Stomach (tissue), 9 donors: ENCODE data around the gene MYBBP1A. TPM values are rescaled to one million over a fixed set of nuclear protein-coding genes. Genes with fewer than 3 reads are reported as not detected.

Experiments used
- DNase-seq, 2 donors: peaks; one replicate each; pipeline versions ENCODE4 v3.0.0 to v3.0.0-alpha.2; 2013 to 2019
- H3K27ac ChIP-seq, 5 donors: fragments of 200-600 bp in 4 of 5; sonication (generic) in 4 of 5; one replicate each; pipeline ENCODE4 v1.5.1; 2013 to 2019; ENCODE audit warnings: mild to moderate bottlenecking in 1 of 5, moderate library complexity in 1 of 5
- H3K27me3 ChIP-seq, 3 donors: fragments of 200-600 bp; sonication (generic); one replicate each; pipeline ENCODE4 v1.5.1; 2017 to 2019; ENCODE audit warnings: mixed run types in 1 of 3
- H3K36me3 ChIP-seq, 4 donors: fragments of 200-600 bp; sonication (generic); 1 replicate in 3 of 4; 2 replicates in 1 of 4; pipeline ENCODE4 v1.5.1; 2016 to 2019
- H3K4me1 ChIP-seq, 4 donors: fragments of 200-600 bp; sonication (generic); one replicate each; pipeline ENCODE4 v1.5.1; 2016 to 2019
- H3K4me3 ChIP-seq, 4 donors: fragments of 200-600 bp; sonication (generic) in 3 of 4; one replicate each; pipeline ENCODE4 v1.5.1; 2016 to 2019; ENCODE audit warnings: mild to moderate bottlenecking in 1 of 4
- H3K9me3 ChIP-seq, 4 donors: fragments of 200-600 bp; sonication (generic); one replicate each; pipeline ENCODE4 v1.5.1; 2016 to 2019
- EP300 ChIP-seq: sonication (generic); formaldehyde crosslinking; IDR thresholded peaks from one replicate; pipeline ENCODE4 v1.6.1; 2017; ENCODE audit warnings: antibody characterized with exemption
- POLR2A ChIP-seq, 4 donors: fragments of 450-650 bp; IDR thresholded peaks; one replicate each; pipeline ENCODE4 v1.6.1; 2016; ENCODE audit warnings: antibody characterized with exemption in 4 of 4, control low read depth in 2 of 4, mild to moderate bottlenecking in 1 of 4, moderate library complexity in 1 of 4
- POLR2AphosphoS5 ChIP-seq, 3 donors: sonication (generic); formaldehyde crosslinking; IDR thresholded peaks; one replicate each; pipeline ENCODE4 v1.6.1; 2016; ENCODE audit warnings: antibody characterized with exemption in 3 of 3
- WGBS, 5 donors: extraction: QIAGEN DNeasy Blood & Tissue Kit in 3 of 5; methylation state at CpG; one replicate each; pipeline versions ENCODE4 v1.1.5 to v1.1.7; 2013 to 2018; 5-methylcytosine and 5-hydroxymethylcytosine counted together
- intact Hi-C: fragments of 100-400 bp; cut with DNase I; formaldehyde crosslinking; loops from one replicate; pipeline ENCODE4 v1.15.1; 2023; ENCODE audit warnings: low total_unique reads
- polyA plus RNA-seq, 3 donors: library from polyadenylated mRNA; stranded (reverse); fragments of 200-250 nt; gene quantifications; one replicate each; pipeline ENCODE4 v1.2.3, GENCODE V29; 2013
- total RNA-seq, 5 donors: library from RNA; depleted of rRNA; stranded (reverse); fragments of >200 nt; gene quantifications; one replicate each; pipeline versions ENCODE4 v1.1.0 to v1.2.3, GENCODE V29; 2014 to 2016
- TF ChIP-seq, protein P1 (sequence below), 7 experiments: fragments of 450-650 bp in 4 of 7; fragments of 200-600 bp in 3 of 7; sonication (generic) in 3 of 7; IDR thresholded peaks; one replicate each; pipeline ENCODE4 v1.5.1; 2016 to 2019; ENCODE audit warnings: antibody characterized with exemption in 7 of 7, control low read depth in 2 of 7, mild to moderate bottlenecking in 1 of 7
- donor health status: healthy with polysubstance abuse.
- donor health status: Bipolar disorder and iron deficiency.
- donor health status: healthy.

The MYBBP1A gene
- total and polyA plus RNA-seq, 8 donors: 14.1 to 237 (median 44.5) TPM

DNA sequence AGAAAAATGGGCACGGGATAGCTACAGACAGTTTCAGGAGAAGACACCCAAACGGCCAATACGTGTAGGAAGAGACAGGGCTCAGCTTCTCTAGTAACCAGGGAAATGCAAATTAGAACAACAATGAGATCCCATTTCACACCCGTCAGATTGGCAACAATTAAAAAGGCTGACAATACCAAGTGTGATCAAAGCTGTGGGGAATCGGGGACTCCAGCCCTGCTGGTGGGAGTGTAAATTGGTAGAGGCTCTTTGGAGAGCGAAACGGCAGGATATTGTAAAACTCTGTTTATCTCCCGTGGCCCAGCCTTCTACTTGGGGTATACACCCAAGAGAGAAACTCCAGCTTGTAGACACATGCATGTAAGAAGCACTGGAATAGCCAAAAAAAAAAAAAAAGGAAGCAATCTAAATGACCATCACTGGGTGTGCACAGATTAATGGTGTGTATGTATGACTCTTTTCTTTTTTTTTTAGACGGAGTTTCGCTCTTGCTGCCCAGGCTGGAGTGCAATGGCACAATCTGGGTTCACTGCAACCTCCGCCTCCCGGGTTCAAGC is 27.5 kb downstream of the MYBBP1A start:
- WGBS, 5 donors: 73 to 85% (median 78%) methylated on average over 12 of the region's 12 CpGs
- H3K9me3 ChIP-seq: no peaks in the 10 kb centered on the region
- no peaks in the 10 kb centered on the region for H3K27me3 ChIP-seq
- DNase-seq: no peak
- H3K4me3 ChIP-seq: no peak overlapping the region
- intact Hi-C loops: no loop called here
- peaks cover 0 to 35% (median 12%) of the 10 kb centered on the region in 4 donors for H3K36me3 ChIP-seq
- TF ChIP-seq POLR2AphosphoS5 (IDR thresholded peaks at IDR 0.05) (no peak), POLR2A (IDR thresholded peaks at IDR 0.05) (no peak), EP300 (no peak)
- TF ChIP-seq, protein P1, sequence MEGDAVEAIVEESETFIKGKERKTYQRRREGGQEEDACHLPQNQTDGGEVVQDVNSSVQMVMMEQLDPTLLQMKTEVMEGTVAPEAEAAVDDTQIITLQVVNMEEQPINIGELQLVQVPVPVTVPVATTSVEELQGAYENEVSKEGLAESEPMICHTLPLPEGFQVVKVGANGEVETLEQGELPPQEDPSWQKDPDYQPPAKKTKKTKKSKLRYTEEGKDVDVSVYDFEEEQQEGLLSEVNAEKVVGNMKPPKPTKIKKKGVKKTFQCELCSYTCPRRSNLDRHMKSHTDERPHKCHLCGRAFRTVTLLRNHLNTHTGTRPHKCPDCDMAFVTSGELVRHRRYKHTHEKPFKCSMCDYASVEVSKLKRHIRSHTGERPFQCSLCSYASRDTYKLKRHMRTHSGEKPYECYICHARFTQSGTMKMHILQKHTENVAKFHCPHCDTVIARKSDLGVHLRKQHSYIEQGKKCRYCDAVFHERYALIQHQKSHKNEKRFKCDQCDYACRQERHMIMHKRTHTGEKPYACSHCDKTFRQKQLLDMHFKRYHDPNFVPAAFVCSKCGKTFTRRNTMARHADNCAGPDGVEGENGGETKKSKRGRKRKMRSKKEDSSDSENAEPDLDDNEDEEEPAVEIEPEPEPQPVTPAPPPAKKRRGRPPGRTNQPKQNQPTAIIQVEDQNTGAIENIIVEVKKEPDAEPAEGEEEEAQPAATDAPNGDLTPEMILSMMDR (IDR thresholded peaks at IDR 0.05): no peak
- H3K27ac ChIP-seq: peak overlapping the region in 2 of 5 donors; percentile 17 to 32
- H3K4me1 ChIP-seq: peaks cover 0 to 19% (median under 1%) of the 10 kb centered on the region in 4 donors

DNA sequence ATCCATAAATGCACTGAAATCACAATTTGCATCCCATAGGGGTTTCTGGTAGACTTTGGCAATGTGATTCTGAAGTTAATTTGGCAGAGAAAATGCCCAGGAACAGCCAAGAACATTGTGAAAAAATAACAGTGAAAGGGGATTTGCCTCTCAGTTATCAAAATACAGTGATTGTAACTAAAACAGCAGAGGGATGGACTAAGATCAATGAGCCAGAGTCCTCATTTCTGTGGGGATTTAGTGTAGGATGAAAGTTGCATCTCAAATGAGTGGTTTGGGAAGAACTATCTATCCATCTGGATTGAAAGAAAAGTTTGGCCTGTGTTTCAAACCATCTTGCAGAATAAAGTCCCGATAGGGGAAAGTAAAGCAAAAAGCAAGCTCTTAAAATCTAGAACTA is 28.1 kb downstream of the MYBBP1A start:
- intact Hi-C loops: no loop called here
- peaks cover 3 to 19% (median 5%) of the 10 kb centered on the region in 4 donors for H3K4me1 ChIP-seq
- H3K9me3 ChIP-seq: no peaks in the 10 kb centered on the region
- H3K27ac ChIP-seq: peak overlapping the region in 3 of 5 donors; percentile 12 to 32 (median 17)
- no peak overlapping the region for H3K4me3 ChIP-seq
- TF ChIP-seq, protein P1 (IDR thresholded peaks at IDR 0.05): no peak
- TF ChIP-seq EP300: no peak
- no peak for TF ChIP-seq POLR2A (IDR thresholded peaks at IDR 0.05)
- no peak for TF ChIP-seq POLR2AphosphoS5 (IDR thresholded peaks at IDR 0.05)
- DNase-seq: no peak
- peaks cover 0 to 32% (median 9%) of the 10 kb centered on the region in 4 donors for H3K36me3 ChIP-seq
- WGBS, 5 donors: 57 to 77% (median 65%) methylated on average over 1 of the region's 1 CpG
- H3K27me3 ChIP-seq: no peaks in the 10 kb centered on the region

DNA sequence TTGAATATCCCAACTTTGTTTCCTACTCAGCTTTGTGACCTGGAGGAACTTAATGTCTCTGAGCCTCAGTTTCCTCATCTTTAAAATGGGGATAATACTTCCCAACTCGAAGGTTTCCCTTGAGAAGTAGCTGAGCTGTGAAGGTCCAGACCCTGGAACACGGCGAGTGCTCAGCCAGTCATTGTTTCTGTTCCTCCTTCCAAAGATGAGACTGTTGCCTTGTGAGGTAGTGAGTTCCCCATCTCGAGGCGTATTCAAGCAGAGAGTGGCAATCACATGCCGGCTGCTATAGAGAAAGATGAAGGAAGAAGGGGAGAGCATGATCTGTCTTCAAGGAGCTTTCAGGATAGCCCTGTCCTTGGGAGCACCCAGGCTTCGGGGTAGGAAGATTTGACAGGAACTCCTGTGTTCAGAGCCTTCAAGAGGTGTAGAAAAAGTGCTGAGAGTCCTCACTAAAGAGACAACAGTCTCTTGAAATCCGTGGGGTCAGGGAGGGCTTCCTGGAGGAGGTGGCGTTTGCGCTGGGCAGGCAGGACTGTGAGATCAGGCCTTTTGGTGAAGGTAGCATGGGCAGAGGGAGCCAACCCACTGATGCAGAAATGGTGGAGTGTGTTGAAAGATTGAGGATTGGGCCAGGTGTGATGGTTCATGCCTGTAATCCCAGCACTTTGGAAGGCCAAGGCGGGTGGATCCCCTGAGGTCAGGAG is 29.3 kb downstream of the MYBBP1A start:
- 85 to 93% (median 92%) methylated on average over 11 of the region's 11 CpGs for WGBS, 5 donors
- intact Hi-C loops: no loop called here
- DNase-seq: no peak
- Histone ChIP-seq H3K27me3 (no peaks in the 10 kb centered on the region), H3K4me3 (no peak overlapping the region), H3K9me3 (no peaks in the 10 kb centered on the region), H3K4me1 (peaks cover 11 to 26% (median 18%) of the 10 kb centered on the region in 4 donors), H3K36me3 (peaks cover 0 to 25% (median 6%) of the 10 kb centered on the region in 4 donors), H3K27ac (no peak overlapping the region)
- no peak for TF ChIP-seq EP300
- TF ChIP-seq POLR2AphosphoS5 (IDR thresholded peaks at IDR 0.05): no peak
- TF ChIP-seq, protein P1 (IDR thresholded peaks at IDR 0.05): no peak
- TF ChIP-seq POLR2A (IDR thresholded peaks at IDR 0.05): no peak

DNA sequence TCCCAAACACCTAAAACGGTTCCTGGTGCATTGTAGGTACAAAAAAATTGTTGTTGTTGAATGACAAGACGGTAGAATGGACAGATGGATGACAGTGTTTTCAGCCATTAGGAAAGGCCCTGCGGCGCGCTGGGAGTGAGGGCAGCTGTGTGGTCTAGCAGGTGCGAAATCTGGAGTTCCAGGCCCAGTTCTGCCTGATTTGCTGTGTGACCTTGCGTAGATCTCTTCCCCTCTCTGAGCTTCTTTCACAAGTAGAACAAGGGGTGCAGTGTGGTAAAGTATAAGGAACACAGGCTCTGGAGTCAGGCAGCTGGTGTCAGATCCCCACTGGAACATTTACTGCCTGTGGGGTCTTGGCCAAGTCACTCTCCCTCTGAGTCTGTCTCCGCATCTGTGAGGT is 31.2 kb downstream of the MYBBP1A start:
- intact Hi-C loops: no loop called here
- 84 to 96% (median 86%) methylated on average over 8 of the region's 8 CpGs for WGBS, 5 donors
- TF ChIP-seq POLR2AphosphoS5 (IDR thresholded peaks at IDR 0.05): no peak
- TF ChIP-seq, protein P1 (IDR thresholded peaks at IDR 0.05): no peak
- no peak for TF ChIP-seq POLR2A (IDR thresholded peaks at IDR 0.05)
- TF ChIP-seq EP300: no peak
- Histone ChIP-seq H3K27me3 (no peaks in the 10 kb centered on the region), H3K36me3 (peaks cover 0 to 23% (median 5%) of the 10 kb centered on the region in 4 donors), H3K9me3 (no peaks in the 10 kb centered on the region), H3K4me3 (no peak overlapping the region), H3K4me1 (peaks cover 27 to 44% (median 37%) of the 10 kb centered on the region in 4 donors), H3K27ac (no peak overlapping the region)
- no peak for DNase-seq
